Stimulated activated CD4-positive, alpha-beta T cell treated with anti-CD3 and anti-CD28 coated beads, Interleukin-2, amount 100 ng/mL, for 4 hours (primary cell): ENCODE results near the gene GJA9.

Experiments
- DNase-seq: peaks from one replicate; pipeline ENCODE4 v3.0.0-alpha.2; 2020; ENCODE audit warnings: low read depth

Gene GJA9

GRCh38 chr1:38831731-38832369 lies 49.5 kb downstream of the GJA9 start:
- no peak for DNase-seq

- no peak for DNase-seq
Observed at GRCh38 chr1:38829368-38829767, 52.0 kb downstream of the GJA9 start.

GRCh38 chr1:38827318-38827717 lies 54.1 kb downstream of the GJA9 start:
- DNase-seq = no peak

- DNase-seq = no peak
Observed at GRCh38 chr1:38826886-38827285, 54.5 kb downstream of the GJA9 start.

- DNase-seq = no peak
Observed at GRCh38 chr1:38826262-38826661, 55.1 kb downstream of the GJA9 start.
